ENCODE measurements around the gene PITPNM2. TPM values are rescaled to one million over a fixed set of nuclear protein-coding genes. Genes with fewer than 3 reads are reported as not detected.

PITPNM2 gene
- total RNA-seq, 1 donor = 3.9 TPM

GRCh38 chr12:123145211-123145610, 5.7 kb downstream of the PITPNM2 start:
- no peak overlapping the region for H3K4me3 ChIP-seq (ENCODE audit: low read depth, low read length)
- no peak for TF ChIP-seq CTCF (IDR thresholded peaks at IDR 0.05; ENCODE audit: insufficient read depth, low read depth, low read length)
- no peak for DNase-seq (ENCODE audit: low read depth)

GRCh38 chr12:123143736-123144461, 7.0 kb downstream of the PITPNM2 start:
- TF ChIP-seq CTCF (IDR thresholded peaks at IDR 0.05; ENCODE audit: insufficient read depth, low read depth, low read length) = no peak
- no peak for DNase-seq (ENCODE audit: low read depth)

GRCh38 chr12:123142921-123143735, 7.8 kb downstream of the PITPNM2 start:
- no peak for TF ChIP-seq CTCF (IDR thresholded peaks at IDR 0.05; ENCODE audit: insufficient read depth, low read depth, low read length)
- H3K4me3 ChIP-seq (ENCODE audit: low read depth, low read length) = no peak overlapping the region
- no peak for DNase-seq (ENCODE audit: low read depth)

More at GRCh38 chr12:123143736-123144461, 7.0 kb downstream of the PITPNM2 start:
- no peak overlapping the region for H3K4me3 ChIP-seq (ENCODE audit: low read depth, low read length)

- no peak for TF ChIP-seq CTCF (IDR thresholded peaks at IDR 0.05; ENCODE audit: insufficient read depth, low read depth, low read length)
- DNase-seq (ENCODE audit: low read depth) = no peak
- H3K4me3 ChIP-seq (ENCODE audit: low read depth, low read length) = no peak overlapping the region
Observed at GRCh38 chr12:123142518-123142840, 8.4 kb downstream of the PITPNM2 start.

GRCh38 chr12:123141615-123142517, 9.0 kb downstream of the PITPNM2 start:
- TF ChIP-seq CTCF (IDR thresholded peaks at IDR 0.05; ENCODE audit: insufficient read depth, low read depth, low read length) = no peak
- peak overlapping the region; percentile 0 for H3K4me3 ChIP-seq (ENCODE audit: low read depth, low read length)
- DNase-seq (ENCODE audit: low read depth) = peak; percentile 85
